Hepatocyte (in vitro differentiated cells): ENCODE results near the gene ATP8B4. TPM values are rescaled to one million over a fixed set of nuclear protein-coding genes. Genes with fewer than 3 reads are reported as not detected.

Experiments
- DNase-seq: peaks from one replicate; pipeline ENCODE4 v3.0.0-alpha.2; 2016; ENCODE audit warnings: low spot score
- H2AFZ ChIP-seq: fragments of 200-600 bp; sonication (generic); 2 replicates; pipeline ENCODE4 v1.6.0; 2016; ENCODE audit warnings: antibody characterized with exemption, mild to moderate bottlenecking
- H3K27ac ChIP-seq: fragments of 200-600 bp; sonication (generic); 2 replicates; pipeline ENCODE4 v1.5.1; 2016; ENCODE audit warnings: mild to moderate bottlenecking
- H3K27me3 ChIP-seq: fragments of 200-600 bp; sonication (generic); 2 replicates; pipeline ENCODE4 v1.6.1; 2016
- H3K36me3 ChIP-seq: fragments of 200-600 bp; sonication (generic); replicated peaks from 2 replicates; pipeline ENCODE4 v1.5.1; 2016; ENCODE audit warnings: low read depth; ENCODE audit not compliant: insufficient read depth
- H3K4me1 ChIP-seq: fragments of 200-600 bp; sonication (generic); 2 replicates; pipeline ENCODE4 v1.5.1; 2016; ENCODE audit warnings: mild to moderate bottlenecking, moderate library complexity; ENCODE audit not compliant: insufficient read depth
- H3K4me2 ChIP-seq: fragments of 200-600 bp; sonication (generic); 2 replicates; pipeline ENCODE4 v1.6.0; 2016
- H3K4me3 ChIP-seq: fragments of 200-600 bp; sonication (generic); 2 replicates; pipeline ENCODE4 v1.5.1; 2016; ENCODE audit warnings: mild to moderate bottlenecking
- H3K79me2 ChIP-seq: fragments of 200-600 bp; sonication (generic); 2 replicates; pipeline ENCODE4 v1.6.0; 2017; ENCODE audit warnings: mild to moderate bottlenecking
- H3K9me2 ChIP-seq: fragments of 200-600 bp; sonication (generic); replicated peaks from 2 replicates; pipeline ENCODE4 v1.6.0; 2017; ENCODE audit warnings: mild to moderate bottlenecking; ENCODE audit not compliant: insufficient read depth
- H3K9me3 ChIP-seq: fragments of 200-600 bp; sonication (generic); 2 replicates; pipeline ENCODE4 v1.5.1; 2016; ENCODE audit warnings: low read depth, mild to moderate bottlenecking
- H4K20me1 ChIP-seq: fragments of 200-600 bp; sonication (generic); 2 replicates; pipeline ENCODE4 v1.6.0; 2016; ENCODE audit warnings: mild to moderate bottlenecking; ENCODE audit not compliant: insufficient read depth, poor library complexity, severe bottlenecking
- CTCF ChIP-seq: fragments of 200-600 bp; sonication (generic); IDR thresholded peaks from 2 replicates; pipeline ENCODE4 v1.5.1; 2016; ENCODE audit warnings: antibody characterized with exemption, mild to moderate bottlenecking; ENCODE audit not compliant: poor library complexity
- EZH2 ChIP-seq: fragments of 200-600 bp; sonication (generic); IDR thresholded peaks from 2 replicates; pipeline ENCODE4 v1.6.1; 2016; ENCODE audit warnings: antibody characterized with exemption, mild to moderate bottlenecking, borderline replicate concordance
- EZH2phosphoT487 ChIP-seq: fragments of 200-600 bp; sonication (generic); IDR thresholded peaks from one replicate; pipeline ENCODE4 v1.6.1; 2018; ENCODE audit warnings: antibody characterized with exemption, mild to moderate bottlenecking, low read depth, moderate library complexity; ENCODE audit not compliant: unreplicated experiment, severe bottlenecking
- WGBS: methylation state at CpG from one replicate; pipeline ENCODE4 v1.1.6; 2016; ENCODE audit warnings: low lambda C conversion rate; ENCODE audit errors: missing lambda C conversion rate; 5-methylcytosine and 5-hydroxymethylcytosine counted together
- polyA plus RNA-seq: library from polyadenylated mRNA; unstranded; fragments of >200 nt; fragmentation: Nextera tagmentation; extraction: Ambion mirVana; gene quantifications from 2 replicates; pipeline ENCODE4 v1.2.1, GENCODE V29; 2016
- total RNA-seq: library from RNA; depleted of rRNA; stranded (reverse); fragments of >200 nt; gene quantifications from 2 replicates; pipeline ENCODE4 v1.2.3, GENCODE V29; 2014

The ATP8B4 gene
- total and polyA plus RNA-seq, 2 experiments from 2014 or later = 1.3 to 9.5 TPM

- Histone ChIP-seq H3K27me3 (no peaks in the 10 kb centered on the region), H4K20me1 (no peaks in the 10 kb centered on the region), H3K4me2 (no peak overlapping the region), H3K9me3 (no peaks in the 10 kb centered on the region), H3K4me1 (no peaks in the 10 kb centered on the region), H3K9me2 (no peaks in the 10 kb centered on the region), H2AFZ (no peak overlapping the region), H3K36me3 (no peaks in the 10 kb centered on the region), H3K27ac (no peak overlapping the region), H3K4me3 (no peak overlapping the region), H3K79me2 (no peaks in the 10 kb centered on the region)
- TF ChIP-seq CTCF = no peak
- TF ChIP-seq EZH2 = no peak
- TF ChIP-seq EZH2phosphoT487 = no peak
- WGBS = 100% methylated on average over 2 of the region's 2 CpGs
- no peak for DNase-seq
These were observed 18.9 kb upstream of the ATP8B4 start for GRCh38 chr15:50137893-50138292.

- Histone ChIP-seq H3K9me2 (no peaks in the 10 kb centered on the region), H3K4me2 (no peak overlapping the region), H4K20me1 (no peaks in the 10 kb centered on the region), H2AFZ (no peak overlapping the region), H3K4me1 (no peaks in the 10 kb centered on the region), H3K9me3 (no peaks in the 10 kb centered on the region), H3K27ac (no peak overlapping the region), H3K27me3 (no peaks in the 10 kb centered on the region), H3K36me3 (no peaks in the 10 kb centered on the region), H3K79me2 (no peaks in the 10 kb centered on the region), H3K4me3 (no peak overlapping the region)
- DNase-seq = no peak
- TF ChIP-seq EZH2 (no peak), EZH2phosphoT487 (no peak), CTCF (no peak)
- 85% methylated on average over 7 of the region's 7 CpGs for WGBS
These were observed 18.3 kb upstream of the ATP8B4 start for GRCh38 chr15:50137330-50137761.

- 78% methylated on average over 5 of the region's 5 CpGs for WGBS
- no peak for DNase-seq
- Histone ChIP-seq H3K9me3 (no peaks in the 10 kb centered on the region), H4K20me1 (no peaks in the 10 kb centered on the region), H3K4me1 (no peaks in the 10 kb centered on the region), H3K79me2 (no peaks in the 10 kb centered on the region), H3K27me3 (no peaks in the 10 kb centered on the region), H2AFZ (no peak overlapping the region), H3K9me2 (no peaks in the 10 kb centered on the region), H3K36me3 (no peaks in the 10 kb centered on the region), H3K4me2 (no peak overlapping the region), H3K4me3 (no peak overlapping the region), H3K27ac (no peak overlapping the region)
- TF ChIP-seq EZH2phosphoT487 = no peak
- no peak for TF ChIP-seq CTCF
- no peak for TF ChIP-seq EZH2
These were observed 16.1 kb upstream of the ATP8B4 start for GRCh38 chr15:50135031-50135551.
